ENCODE results near the gene MYO5B. TPM values are rescaled to one million over a fixed set of nuclear protein-coding genes. Genes with fewer than 3 reads are reported as not detected.

MYO5B gene
- total RNA-seq, 1 experiment from 2014 or later, result 56.7 TPM

GRCh38 chr18:50053111-50053510, 141.8 kb downstream of the MYO5B start:
- intact Hi-C loops (cut with micrococcal nuclease; ENCODE audit: unreplicated experiment), result no loop called here
- Mint-ChIP-seq H3K4me3 (ENCODE audit: low read depth, unreplicated experiment) (no peak overlapping the region), H3K9me3 (ENCODE audit: low read depth, unreplicated experiment) (no peaks in the 10 kb centered on the region), H3K27me3 (ENCODE audit: unreplicated experiment) (no peaks in the 10 kb centered on the region), H3K36me3 (ENCODE audit: insufficient read depth, unreplicated experiment) (peaks cover 17% of the 10 kb centered on the region), H3K4me1 (ENCODE audit: low read depth, unreplicated experiment) (no peaks in the 10 kb centered on the region), H3K27ac (ENCODE audit: unreplicated experiment) (no peak overlapping the region)
- no peak for TF ChIP-seq CTCF (IDR thresholded peaks at IDR 0.05; ENCODE audit: unreplicated experiment)
- CTCF ChIA-PET, result no interaction called here
- no TSS peak for BruUV-seq (replicated peaks)
- no peak for DNase-seq

GRCh38 chr18:50051288-50051687, 143.7 kb downstream of the MYO5B start:
- no TSS peak for BruUV-seq (replicated peaks)
- peak; percentile 50 for DNase-seq
- Mint-ChIP-seq H3K9me3 (ENCODE audit: low read depth, unreplicated experiment) (no peaks in the 10 kb centered on the region), H3K27me3 (ENCODE audit: unreplicated experiment) (no peaks in the 10 kb centered on the region), H3K4me3 (ENCODE audit: low read depth, unreplicated experiment) (no peak overlapping the region), H3K27ac (ENCODE audit: unreplicated experiment) (no peak overlapping the region), H3K36me3 (ENCODE audit: insufficient read depth, unreplicated experiment) (peaks cover 17% of the 10 kb centered on the region), H3K4me1 (ENCODE audit: low read depth, unreplicated experiment) (no peaks in the 10 kb centered on the region)
- intact Hi-C loops (cut with micrococcal nuclease; ENCODE audit: unreplicated experiment), result loop anchor here (1.0 kb wide), 1 partner anchor 144 kb away; the partner anchor contains the start of gene MYO5B
- CTCF ChIA-PET, result interaction anchor here (0.6 to 1.0 kb wide), 3 partner anchors 30 to 144 kb away, joined by 3 read pairs; partner anchors contain the start of gene MYO5B
- TF ChIP-seq CTCF (IDR thresholded peaks at IDR 0.05; ENCODE audit: unreplicated experiment), result peak; percentile 39

- Mint-ChIP-seq H3K4me1 (ENCODE audit: low read depth, unreplicated experiment) (no peaks in the 10 kb centered on the region), H3K27ac (ENCODE audit: unreplicated experiment) (no peak overlapping the region), H3K36me3 (ENCODE audit: insufficient read depth, unreplicated experiment) (no peaks in the 10 kb centered on the region), H3K9me3 (ENCODE audit: low read depth, unreplicated experiment) (no peaks in the 10 kb centered on the region), H3K27me3 (ENCODE audit: unreplicated experiment) (no peaks in the 10 kb centered on the region), H3K4me3 (ENCODE audit: low read depth, unreplicated experiment) (no peak overlapping the region)
- no peak for TF ChIP-seq CTCF (IDR thresholded peaks at IDR 0.05; ENCODE audit: unreplicated experiment)
- CTCF ChIA-PET, result interaction anchor here (0.5 to 1.4 kb wide), 3 partner anchors 10 to 161 kb away, joined by 3 to 7 read pairs (median 5); no protein-coding TSS in a partner anchor
- no TSS peak for BruUV-seq (replicated peaks)
- no peak for DNase-seq
- intact Hi-C loops (cut with micrococcal nuclease; ENCODE audit: unreplicated experiment), result no loop called here
These were observed 149.8 kb downstream of the MYO5B start for GRCh38 chr18:50045126-50045525.

GRCh38 chr18:50044402-50044801, 150.5 kb downstream of the MYO5B start:
- DNase-seq, result peak; percentile 18
- no peak overlapping the region for H3K4me3 Mint-ChIP-seq (ENCODE audit: low read depth, unreplicated experiment)
- no peaks in the 10 kb centered on the region for H3K27me3 Mint-ChIP-seq (ENCODE audit: unreplicated experiment)
- CTCF ChIA-PET, result interaction anchor here (0.5 to 1.4 kb wide), 3 partner anchors 9 to 162 kb away, joined by 3 to 7 read pairs (median 5); no protein-coding TSS in a partner anchor
- no peaks in the 10 kb centered on the region for H3K36me3 Mint-ChIP-seq (ENCODE audit: insufficient read depth, unreplicated experiment)
- intact Hi-C loops (cut with micrococcal nuclease; ENCODE audit: unreplicated experiment), result no loop called here
- no peaks in the 10 kb centered on the region for H3K4me1 Mint-ChIP-seq (ENCODE audit: low read depth, unreplicated experiment)
- no peak for TF ChIP-seq CTCF (IDR thresholded peaks at IDR 0.05; ENCODE audit: unreplicated experiment)
- H3K9me3 Mint-ChIP-seq (ENCODE audit: low read depth, unreplicated experiment), result no peaks in the 10 kb centered on the region
- H3K27ac Mint-ChIP-seq (ENCODE audit: unreplicated experiment), result no peak overlapping the region
- no TSS peak for BruUV-seq (replicated peaks)
